Measurements from ENCODE around the gene CASP2. TPM values are rescaled to one million over a fixed set of nuclear protein-coding genes. Genes with fewer than 3 reads are reported as not detected.
A peak's percentile ranks its signal among the peaks of the same experiment; 100 is the strongest.

The CASP2 gene
- total and polyA plus RNA-seq, 4 donors, result 3.4 to 11.3 (median 4.1) TPM

DNA sequence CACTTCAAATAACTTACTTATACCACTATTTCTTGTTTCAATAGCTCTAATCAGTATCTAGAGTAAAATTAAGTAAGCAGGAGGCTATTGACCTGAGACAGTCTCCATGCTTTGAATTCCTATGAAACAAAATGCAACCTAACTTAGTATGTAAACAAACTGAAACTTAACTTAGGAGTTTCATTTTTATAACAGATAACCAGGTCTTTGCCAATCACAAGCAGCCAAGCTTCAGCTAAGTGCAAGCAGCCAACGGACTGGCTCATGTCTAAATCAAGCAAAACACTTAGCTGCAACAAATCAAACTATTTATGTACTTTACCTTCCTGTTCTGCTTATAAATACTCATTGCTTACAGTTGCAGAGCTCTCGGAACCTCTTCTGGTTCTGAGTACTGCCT is 29.3 kb upstream of the CASP2 start (continued):
- TF ChIP-seq REST (IDR thresholded peaks at IDR 0.05), result peak; percentile 22

GRCh38 chr7:143259765-143260164 is 28.4 kb upstream of the CASP2 start:
- no peak overlapping the region for H3K9ac ChIP-seq (ENCODE audit: low read depth in 1 of 2, low read length in 2 of 2)
- peaks cover 5 to 13% (median 10%) of the 10 kb centered on the region in 4 donors for H3K4me1 ChIP-seq (ENCODE audit: control insufficient read depth in 4 of 4, insufficient read depth in 4 of 4, low read length in 3 of 4)
- H3K27ac ChIP-seq (ENCODE audit: low read depth in 1 of 2, low read length in 2 of 2), result peak overlapping the region in 1 of 2 donors; percentile 39
- H3K36me3 ChIP-seq (ENCODE audit: control insufficient read depth in 4 of 4, insufficient read depth in 3 of 4, low read depth in 1 of 4, low read length in 3 of 4), result no peaks in the 10 kb centered on the region
- H3K9me3 ChIP-seq (ENCODE audit: control insufficient read depth in 4 of 4, low read length in 3 of 4), result no peaks in the 10 kb centered on the region
- DNase-seq (ENCODE audit: low spot score), result no peak
- no peaks in the 10 kb centered on the region for H3K27me3 ChIP-seq (ENCODE audit: control insufficient read depth in 4 of 4, insufficient read depth in 4 of 4, low read length in 3 of 4)
- 85% methylated on average over 2 of the region's 2 CpGs for WGBS
- H3K4me3 ChIP-seq (ENCODE audit: low read depth in 1 of 3, low read length in 3 of 3), result no peak overlapping the region
- no peak for TF ChIP-seq GABPA (IDR thresholded peaks at IDR 0.05 in 1 of 2, conservative IDR thresholded peaks at IDR 0.05 in 1 of 2)
- no peak for TF ChIP-seq RAD21 (IDR thresholded peaks at IDR 0.05)
- TF ChIP-seq, protein P1, sequence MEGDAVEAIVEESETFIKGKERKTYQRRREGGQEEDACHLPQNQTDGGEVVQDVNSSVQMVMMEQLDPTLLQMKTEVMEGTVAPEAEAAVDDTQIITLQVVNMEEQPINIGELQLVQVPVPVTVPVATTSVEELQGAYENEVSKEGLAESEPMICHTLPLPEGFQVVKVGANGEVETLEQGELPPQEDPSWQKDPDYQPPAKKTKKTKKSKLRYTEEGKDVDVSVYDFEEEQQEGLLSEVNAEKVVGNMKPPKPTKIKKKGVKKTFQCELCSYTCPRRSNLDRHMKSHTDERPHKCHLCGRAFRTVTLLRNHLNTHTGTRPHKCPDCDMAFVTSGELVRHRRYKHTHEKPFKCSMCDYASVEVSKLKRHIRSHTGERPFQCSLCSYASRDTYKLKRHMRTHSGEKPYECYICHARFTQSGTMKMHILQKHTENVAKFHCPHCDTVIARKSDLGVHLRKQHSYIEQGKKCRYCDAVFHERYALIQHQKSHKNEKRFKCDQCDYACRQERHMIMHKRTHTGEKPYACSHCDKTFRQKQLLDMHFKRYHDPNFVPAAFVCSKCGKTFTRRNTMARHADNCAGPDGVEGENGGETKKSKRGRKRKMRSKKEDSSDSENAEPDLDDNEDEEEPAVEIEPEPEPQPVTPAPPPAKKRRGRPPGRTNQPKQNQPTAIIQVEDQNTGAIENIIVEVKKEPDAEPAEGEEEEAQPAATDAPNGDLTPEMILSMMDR (IDR thresholded peaks at IDR 0.05; ENCODE audit: low read depth, low read length, missing input control), result no peak
- TF ChIP-seq ZBTB33 (IDR thresholded peaks at IDR 0.05), result peak; percentile 15
- no peak for TF ChIP-seq SP1 (IDR thresholded peaks at IDR 0.05)
- TF ChIP-seq REST (IDR thresholded peaks at IDR 0.05), result no peak
- TF ChIP-seq YY1 (IDR thresholded peaks at IDR 0.05), result peak; percentile 55
- TF ChIP-seq FOXA1 (IDR thresholded peaks at IDR 0.05), result peak; percentile 88
- peak; percentile 29 to 74 for TF ChIP-seq HNF4A (conservative IDR thresholded peaks at IDR 0.05)
- TF ChIP-seq JUND (IDR thresholded peaks at IDR 0.05), result peak; percentile 74 to 90
- TF ChIP-seq EGR1 (IDR thresholded peaks at IDR 0.05; ENCODE audit: low read depth in 2 of 2), result no peak
- peak; percentile 52 for TF ChIP-seq ATF3 (IDR thresholded peaks at IDR 0.05)
- peak; percentile 89 for TF ChIP-seq FOXA2 (IDR thresholded peaks at IDR 0.05)
- no peak for TF ChIP-seq TAF1 (conservative IDR thresholded peaks at IDR 0.05)
- no peak for TF ChIP-seq HNF4G (IDR thresholded peaks at IDR 0.05)
- TF ChIP-seq NR2F2 (IDR thresholded peaks at IDR 0.05), result no peak
- peak; percentile 32 for TF ChIP-seq MAX (IDR thresholded peaks at IDR 0.05)
- peak in 1 of 2 donors; percentile 54 for TF ChIP-seq RXRA (IDR thresholded peaks at IDR 0.05)

Data from liver (tissue), 9 donors.